Epithelial cell of esophagus (primary cell): ENCODE data around the gene DECR2.
"Not testable (repeated sequence)": the region's sequence is repeated elsewhere in the genome, so short reads cannot be mapped to it uniquely, and the experiment has no call there.

Experiments
- DNase-seq: peaks from one replicate; pipeline ENCODE4 v3.0.0; 2010; ENCODE audit warnings: low read depth
- H3K4me3 ChIP-seq: 2 replicates; pipeline ENCODE4 v1.5.1; 2011; ENCODE audit warnings: mild to moderate bottlenecking, low read length, control low read depth
- TF ChIP-seq, protein P1 (sequence below): IDR thresholded peaks from 2 replicates; pipeline ENCODE4 v1.5.1; 2011; ENCODE audit warnings: low read depth, mild to moderate bottlenecking, low read length, control low read depth, inconsistent platforms; ENCODE audit not compliant: insufficient read depth; ENCODE audit errors: missing control alignments

Gene DECR2

DNA sequence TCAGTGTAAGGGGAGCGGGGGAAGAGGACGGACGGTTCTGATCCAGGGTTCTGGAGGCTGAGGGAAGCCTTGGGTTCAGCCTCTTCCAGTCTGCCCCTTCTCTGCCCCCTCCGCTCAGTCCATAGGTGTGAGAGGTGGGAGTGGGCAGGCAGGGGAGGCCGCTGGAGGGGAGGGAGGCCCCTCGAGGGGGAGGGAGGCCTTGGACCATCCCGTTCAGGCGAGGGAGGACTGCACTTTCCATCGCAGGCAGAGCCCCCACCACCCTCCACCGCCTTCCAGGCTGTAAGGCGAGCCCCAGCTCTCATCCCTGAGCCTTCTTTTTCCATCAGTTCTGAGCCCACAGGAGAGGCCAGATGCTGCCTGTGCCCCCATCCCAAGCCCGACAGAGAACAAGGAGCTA, 44.9 kb upstream of the DECR2 start:
- TF ChIP-seq, protein P1, sequence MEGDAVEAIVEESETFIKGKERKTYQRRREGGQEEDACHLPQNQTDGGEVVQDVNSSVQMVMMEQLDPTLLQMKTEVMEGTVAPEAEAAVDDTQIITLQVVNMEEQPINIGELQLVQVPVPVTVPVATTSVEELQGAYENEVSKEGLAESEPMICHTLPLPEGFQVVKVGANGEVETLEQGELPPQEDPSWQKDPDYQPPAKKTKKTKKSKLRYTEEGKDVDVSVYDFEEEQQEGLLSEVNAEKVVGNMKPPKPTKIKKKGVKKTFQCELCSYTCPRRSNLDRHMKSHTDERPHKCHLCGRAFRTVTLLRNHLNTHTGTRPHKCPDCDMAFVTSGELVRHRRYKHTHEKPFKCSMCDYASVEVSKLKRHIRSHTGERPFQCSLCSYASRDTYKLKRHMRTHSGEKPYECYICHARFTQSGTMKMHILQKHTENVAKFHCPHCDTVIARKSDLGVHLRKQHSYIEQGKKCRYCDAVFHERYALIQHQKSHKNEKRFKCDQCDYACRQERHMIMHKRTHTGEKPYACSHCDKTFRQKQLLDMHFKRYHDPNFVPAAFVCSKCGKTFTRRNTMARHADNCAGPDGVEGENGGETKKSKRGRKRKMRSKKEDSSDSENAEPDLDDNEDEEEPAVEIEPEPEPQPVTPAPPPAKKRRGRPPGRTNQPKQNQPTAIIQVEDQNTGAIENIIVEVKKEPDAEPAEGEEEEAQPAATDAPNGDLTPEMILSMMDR = no peak
- no peak for DNase-seq
- no peak overlapping the region for H3K4me3 ChIP-seq

DNA sequence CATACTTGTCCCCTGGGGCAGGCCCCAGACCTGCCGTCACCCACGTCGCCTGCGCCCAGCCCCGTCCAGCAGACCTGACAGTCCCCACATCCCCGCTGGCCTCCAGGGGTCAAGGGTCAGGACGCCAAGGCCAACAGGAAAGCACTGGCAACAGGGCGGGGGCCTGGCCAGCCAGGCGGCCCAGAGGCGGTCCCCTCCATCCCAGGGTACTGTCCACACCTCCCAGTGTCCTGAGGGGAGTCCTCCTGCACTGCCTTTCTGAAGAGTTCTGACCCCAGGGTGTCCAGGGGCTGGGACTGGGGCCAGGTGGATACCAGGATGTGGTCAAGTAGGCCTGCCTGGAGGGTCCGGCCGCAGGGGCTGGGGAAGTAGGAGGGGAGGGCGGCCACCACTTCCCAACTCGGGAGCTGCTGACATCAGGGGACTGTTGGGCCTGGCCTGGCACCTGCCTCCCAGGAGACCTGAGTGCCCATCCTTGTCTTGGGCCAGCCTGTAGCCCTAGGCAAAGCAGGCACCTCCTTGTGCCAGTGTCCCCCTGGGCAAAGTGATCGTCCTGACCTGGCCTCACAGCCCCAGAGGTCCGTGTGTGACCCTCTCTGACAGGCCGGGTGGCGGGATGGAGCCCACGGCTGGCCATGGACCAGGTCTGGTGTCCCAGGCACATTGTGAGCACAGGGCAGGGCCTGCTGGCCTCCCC, 42.5 kb upstream of the DECR2 start:
- DNase-seq = no peak
- no peak overlapping the region for H3K4me3 ChIP-seq
- TF ChIP-seq, protein P1 = no peak

DNA sequence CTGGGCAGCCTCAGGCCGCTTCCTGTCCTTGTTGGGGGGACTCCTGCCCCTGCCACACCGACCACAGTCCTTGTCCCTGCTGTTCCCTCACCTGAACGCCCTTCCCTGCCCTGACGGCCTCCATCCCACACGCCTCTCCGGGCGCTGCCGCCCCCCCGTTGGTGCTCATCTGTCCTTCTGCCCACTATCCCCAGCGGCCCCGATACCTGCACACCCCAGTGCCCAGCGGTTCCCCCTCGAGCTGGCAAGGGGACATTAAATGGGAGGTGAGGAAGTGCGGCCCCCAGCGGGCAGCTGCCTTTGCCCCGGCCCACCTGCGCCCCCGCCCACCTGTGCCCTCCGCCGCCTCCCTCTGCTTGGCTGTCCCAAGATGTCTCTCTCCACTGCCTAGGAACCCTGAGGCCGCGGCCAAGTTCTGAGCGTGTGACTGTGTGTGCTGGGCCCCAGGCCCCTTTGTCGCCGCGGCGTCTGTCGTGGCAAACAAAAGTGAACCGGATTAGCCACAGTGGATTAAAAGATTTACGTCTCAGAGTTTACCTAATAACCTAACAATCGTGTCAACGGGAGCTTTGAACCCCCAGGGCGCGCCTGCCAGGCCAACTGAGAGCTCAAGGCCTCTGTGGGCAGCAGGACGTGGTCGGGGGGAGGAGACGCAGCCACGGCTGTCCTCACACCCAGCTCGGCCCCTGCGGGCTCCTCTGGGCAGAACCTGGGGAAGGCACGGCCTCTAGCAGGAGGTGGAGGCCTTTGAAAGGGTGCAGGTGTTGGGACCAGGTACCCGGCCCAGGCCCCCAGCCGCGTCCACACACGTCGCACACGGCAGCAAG, 41.6 kb upstream of the DECR2 start:
- H3K4me3 ChIP-seq = no peak overlapping the region
- DNase-seq = no peak
- TF ChIP-seq, protein P1 = no peak

DNA sequence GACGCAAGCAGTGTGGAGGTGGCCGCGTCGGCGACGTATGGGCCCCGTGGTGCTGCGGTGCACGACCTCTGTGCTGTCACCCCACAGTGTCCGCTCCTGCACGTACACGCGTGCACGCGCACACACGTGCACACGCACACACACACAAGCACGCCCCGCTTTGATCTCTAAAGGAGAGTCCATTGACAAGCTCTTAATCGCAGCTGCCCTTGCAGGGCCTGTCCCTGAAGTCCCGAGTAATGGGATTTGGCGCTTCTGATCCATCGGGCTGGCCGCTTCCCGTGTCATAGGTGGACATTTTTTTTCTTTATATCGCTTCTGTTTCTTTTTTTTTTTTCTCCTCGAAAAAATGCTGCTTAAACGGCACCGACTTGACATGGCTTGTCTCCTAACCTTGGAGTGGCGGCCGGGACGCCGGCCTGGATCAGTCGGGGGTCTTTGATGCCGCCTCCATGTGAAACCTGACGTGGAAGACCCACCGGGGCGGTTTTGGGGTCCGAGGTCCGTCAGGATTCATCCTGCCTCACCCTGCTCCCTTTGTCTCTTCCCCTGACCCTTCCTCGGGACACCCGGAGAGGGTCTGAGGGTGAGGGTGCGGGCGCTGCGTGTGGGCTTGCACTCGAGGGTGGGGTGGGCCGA, 40.9 kb upstream of the DECR2 start:
- DNase-seq = no peak
- H3K4me3 ChIP-seq = no peak overlapping the region
- TF ChIP-seq, protein P1 = no peak

DNA sequence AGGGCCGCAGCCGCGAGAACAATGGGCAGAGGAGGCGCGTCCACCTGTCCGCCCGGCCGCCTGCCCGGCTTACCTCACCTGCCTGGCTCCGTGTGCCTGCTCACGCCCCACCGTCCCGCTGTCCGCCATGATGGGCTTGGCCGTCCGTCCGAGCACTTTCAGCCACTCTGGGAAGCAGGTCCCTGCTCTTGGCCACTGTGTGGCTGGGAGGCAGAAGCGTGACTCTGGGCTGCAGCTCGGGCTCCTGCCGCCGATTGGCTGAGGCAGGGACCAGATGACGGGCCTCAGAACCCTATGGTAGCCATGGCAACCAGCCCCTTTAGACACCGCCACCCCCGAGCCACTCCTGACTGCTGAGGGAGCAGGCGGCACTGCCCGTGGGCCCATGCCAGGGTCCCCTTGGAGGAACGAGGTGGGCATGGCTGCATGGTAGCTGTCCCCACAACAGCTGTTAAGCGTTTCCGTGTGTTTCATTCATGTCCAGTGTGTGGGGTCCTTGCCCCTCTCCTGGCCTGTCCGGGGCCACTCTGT, 40.3 kb upstream of the DECR2 start:
- TF ChIP-seq, protein P1 = no peak
- no peak for DNase-seq
- no peak overlapping the region for H3K4me3 ChIP-seq

DNA sequence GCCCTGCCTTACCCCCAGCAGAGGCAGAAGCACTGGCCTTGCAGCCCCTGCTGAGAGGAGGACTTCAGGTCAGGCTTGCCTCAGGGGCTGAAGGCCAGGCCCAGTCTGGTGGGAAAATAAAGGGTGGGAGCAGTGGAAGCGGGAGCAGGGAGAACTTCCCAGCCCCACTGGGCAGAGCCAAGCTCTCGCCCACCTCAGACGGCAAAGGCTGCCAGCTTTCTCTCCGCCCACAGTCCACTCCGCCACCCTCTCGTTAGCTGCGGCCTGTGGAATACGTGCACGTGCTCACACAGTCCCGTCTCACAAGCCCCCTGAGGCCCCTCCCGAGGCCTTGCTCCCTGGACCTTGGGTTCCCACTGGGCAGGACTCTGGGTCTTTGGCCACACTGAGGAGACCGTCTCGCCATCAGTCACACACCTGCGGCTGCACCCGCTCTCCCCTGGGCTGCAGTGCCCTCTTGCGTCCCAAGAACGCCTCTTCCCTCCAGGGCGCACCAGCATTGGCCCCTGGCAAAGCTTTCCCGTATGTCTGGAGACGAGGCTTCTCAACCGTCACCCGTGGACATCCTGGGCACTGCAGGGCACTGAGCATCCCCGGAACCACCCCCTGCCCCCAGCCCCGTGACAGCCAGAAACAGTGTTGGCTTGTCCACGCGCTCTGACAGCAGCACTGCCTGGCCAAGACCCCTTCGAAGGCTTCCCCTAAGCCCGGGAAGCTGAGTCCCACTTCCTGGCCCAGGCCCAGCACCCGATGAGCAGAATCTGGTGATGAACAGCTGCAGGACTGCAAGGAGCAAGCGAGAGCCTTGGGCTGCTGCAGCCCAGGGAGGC, 39.6 kb upstream of the DECR2 start:
- no peak overlapping the region for H3K4me3 ChIP-seq
- TF ChIP-seq, protein P1 = peak; percentile 87
- peak; percentile 87 for DNase-seq

DNA sequence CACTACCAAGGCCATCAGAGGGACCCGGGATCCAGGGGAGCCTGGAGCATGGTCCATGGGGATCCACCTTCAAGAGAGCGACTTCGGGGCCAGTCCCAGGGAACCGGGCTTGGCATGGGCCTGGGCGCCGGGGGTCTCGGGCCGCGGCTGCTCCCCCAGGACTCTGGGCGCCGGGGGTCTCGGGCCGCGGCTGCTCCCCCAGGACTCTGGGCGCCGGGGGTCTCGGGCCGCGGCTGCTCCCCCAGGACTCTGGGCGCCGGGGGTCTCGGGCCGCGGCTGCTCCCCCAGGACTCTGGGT, 39.0 kb upstream of the DECR2 start:
- DNase-seq, H3K4me3 ChIP-seq: not testable (repeated sequence)
